Testis (tissue), 3 donors: Measurements from ENCODE around the gene PKIG. TPM values are rescaled to one million over a fixed set of nuclear protein-coding genes. Genes with fewer than 3 reads are reported as not detected.
"Not testable (repeated sequence)": the region's sequence is repeated elsewhere in the genome, so short reads cannot be mapped to it uniquely, and the experiment has no call there.

Experiments used
- DNase-seq: peaks from one replicate; pipeline ENCODE4 v3.0.0-alpha.2; 2019
- H3K27ac ChIP-seq, 2 donors: fragments of 200-600 bp; sonication (generic); one replicate each; pipeline ENCODE4 v1.5.1; 2019
- H3K27me3 ChIP-seq: fragments of 200-600 bp; sonication (generic); one replicate; pipeline ENCODE4 v1.5.1; 2019
- H3K36me3 ChIP-seq: fragments of 200-600 bp; sonication (generic); one replicate; pipeline ENCODE4 v1.5.1; 2017; ENCODE audit warnings: low read depth; ENCODE audit errors: missing control alignments
- H3K4me1 ChIP-seq: fragments of 200-600 bp; sonication (generic); one replicate; pipeline ENCODE4 v1.5.1; 2019
- H3K4me3 ChIP-seq, 2 donors: fragments of 200-600 bp; sonication (generic); one replicate each; pipeline ENCODE4 v1.5.1; 2017 to 2019
- H3K9me3 ChIP-seq: fragments of 200-600 bp; sonication (generic); one replicate; pipeline ENCODE4 v1.5.1; 2017
- CTCF ChIP-seq, 3 experiments: fragments of 450-650 bp in 2 of 3; fragments of 200-600 bp in 1 of 3; sonication (generic) in 1 of 3; IDR thresholded peaks; one replicate each; pipeline ENCODE4 v1.5.1; 2016 to 2019; ENCODE audit warnings: antibody characterized with exemption in 3 of 3, mild to moderate bottlenecking in 2 of 3, moderate library complexity in 1 of 3
- POLR2A ChIP-seq: fragments of 450-650 bp; IDR thresholded peaks from one replicate; pipeline ENCODE4 v1.6.1; 2017; ENCODE audit warnings: antibody characterized with exemption, mild to moderate bottlenecking, moderate library complexity
- WGBS, 2 donors: methylation state at CpG; one replicate each; pipeline ENCODE4 v1.1.5; 2018; 5-methylcytosine and 5-hydroxymethylcytosine counted together
- intact Hi-C: fragments of 100-400 bp; cut with DNase I; formaldehyde crosslinking; loops from one replicate; pipeline ENCODE4 v1.15.1; 2023; ENCODE audit warnings: low total_unique reads
- polyA plus RNA-seq: library from polyadenylated mRNA; stranded (reverse); fragments of 350-450 nt; fragmentation: Illumina TruSeq; extraction: RNeasy Lipid Tissue Mini Kit (QIAGEN cat#74804); gene quantifications from one replicate; pipeline ENCODE4 v1.2.3, GENCODE V29; 2014; ENCODE audit warnings: low read depth, low replicate concordance; ENCODE audit not compliant: insufficient read depth
- total RNA-seq, 2 donors: library from RNA; depleted of rRNA; stranded (reverse); fragments of >200 nt; gene quantifications; one replicate each; pipeline ENCODE4 v1.2.3, GENCODE V29; 2016

The PKIG gene
- total and polyA plus RNA-seq, 3 donors from 2014 or later: 66.6 to 180 (median 70.4) TPM

DNA sequence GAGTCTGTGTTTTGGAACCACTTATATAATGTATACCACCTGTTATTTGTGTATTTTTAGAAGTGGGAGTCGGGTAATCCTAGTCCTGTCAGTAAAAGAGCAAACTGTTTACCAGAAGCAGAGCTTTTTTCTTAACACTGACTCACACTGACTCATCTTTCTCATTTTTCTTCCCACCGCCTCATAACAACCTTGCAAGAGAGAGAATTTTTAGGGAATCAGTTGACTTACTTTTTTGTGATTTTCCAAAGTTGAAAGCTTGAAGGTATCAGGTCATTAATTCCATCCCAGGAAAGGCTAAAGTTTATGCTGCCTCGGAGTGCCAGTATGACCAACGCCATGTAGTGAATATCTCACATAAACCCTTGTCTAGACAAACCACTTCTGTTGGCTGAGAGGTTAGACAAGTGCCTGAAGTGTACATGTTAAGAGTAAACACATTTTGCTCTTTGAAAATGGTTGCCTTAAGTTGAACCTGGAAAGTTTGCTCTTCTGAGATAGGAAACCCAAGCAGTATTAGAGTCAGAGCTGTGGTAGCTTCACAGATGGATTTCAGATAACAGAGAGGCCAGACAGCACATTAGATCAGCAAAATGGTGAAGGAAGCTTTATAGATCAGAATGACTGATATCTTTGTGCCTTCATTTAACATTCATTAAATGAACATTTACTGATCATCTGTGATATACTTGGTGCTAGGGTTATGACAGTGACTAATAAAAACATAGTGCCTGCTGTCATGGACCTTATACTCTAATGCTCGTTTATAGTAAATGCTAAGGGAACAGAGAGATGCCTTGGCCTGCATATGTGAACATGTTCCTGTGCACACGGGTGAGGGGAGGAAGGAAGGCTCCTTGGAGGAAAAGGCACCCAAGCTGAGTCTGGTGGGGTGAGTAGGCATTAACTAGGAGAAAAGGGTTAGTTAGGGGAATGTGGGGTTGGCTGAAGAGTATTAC lies 29.1 kb upstream of the PKIG start:
- no peak for TF ChIP-seq CTCF (IDR thresholded peaks at IDR 0.05)
- no peak for TF ChIP-seq POLR2A
- no peak overlapping the region for H3K4me3 ChIP-seq
- no peak overlapping the region for H3K27ac ChIP-seq
- H3K36me3 ChIP-seq: no peaks in the 10 kb centered on the region
- peaks cover 3% of the 10 kb centered on the region for H3K4me1 ChIP-seq
- no peaks in the 10 kb centered on the region for H3K27me3 ChIP-seq
- 81 to 82% methylated on average over 6 of the region's 6 CpGs for WGBS, 2 donors
- intact Hi-C loops: no loop called here
- H3K9me3 ChIP-seq: no peaks in the 10 kb centered on the region
- DNase-seq: no peak

GRCh38 chr20:44559302-44559701 lies 23.1 kb upstream of the PKIG start:
- intact Hi-C loops: no loop called here
- no peaks in the 10 kb centered on the region for H3K9me3 ChIP-seq
- H3K4me1 ChIP-seq: no peaks in the 10 kb centered on the region
- no peak overlapping the region for H3K27ac ChIP-seq
- DNase-seq: no peak
- no peak overlapping the region for H3K4me3 ChIP-seq
- H3K36me3 ChIP-seq: no peaks in the 10 kb centered on the region
- TF ChIP-seq CTCF (IDR thresholded peaks at IDR 0.05) (no peak), POLR2A (no peak)
- H3K27me3 ChIP-seq: no peaks in the 10 kb centered on the region

- Histone ChIP-seq H3K27me3 (no peaks in the 10 kb centered on the region), H3K36me3 (no peaks in the 10 kb centered on the region), H3K4me3 (no peak overlapping the region), H3K27ac (no peak overlapping the region), H3K9me3 (no peaks in the 10 kb centered on the region), H3K4me1 (no peaks in the 10 kb centered on the region)
- WGBS, 2 donors: 91 to 100% methylated on average over 2 of the region's 2 CpGs
- intact Hi-C loops: no loop called here
- DNase-seq: no peak
- TF ChIP-seq CTCF (IDR thresholded peaks at IDR 0.05) (no peak), POLR2A (no peak)
Measured at GRCh38 chr20:44560229-44560628, 22.1 kb upstream of the PKIG start.

DNA sequence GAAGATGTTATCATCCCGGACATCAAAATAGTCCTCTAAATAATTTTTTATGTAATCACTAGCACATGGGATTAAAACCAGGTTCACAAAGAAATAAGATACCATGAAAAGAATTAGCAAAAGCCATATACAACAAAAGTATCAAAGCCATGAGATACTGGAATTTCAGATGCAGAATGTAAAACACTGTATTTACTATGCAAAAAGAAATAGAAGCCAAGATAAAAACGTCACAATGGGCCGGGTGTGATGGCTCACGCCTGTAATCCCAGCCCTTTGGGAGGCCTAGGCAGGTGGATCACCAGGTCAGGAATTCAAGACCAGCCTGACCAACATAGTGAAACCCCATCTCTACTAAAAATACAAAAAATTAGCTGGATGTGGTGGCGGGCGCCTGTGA lies 21.6 kb upstream of the PKIG start:
- H3K9me3 ChIP-seq, H3K36me3 ChIP-seq, H3K27ac ChIP-seq, DNase-seq, H3K4me1 ChIP-seq, intact Hi-C loops, H3K4me3 ChIP-seq, H3K27me3 ChIP-seq: not testable (repeated sequence)
- 83 to 88% methylated on average over 6 of the region's 6 CpGs for WGBS, 2 donors

DNA sequence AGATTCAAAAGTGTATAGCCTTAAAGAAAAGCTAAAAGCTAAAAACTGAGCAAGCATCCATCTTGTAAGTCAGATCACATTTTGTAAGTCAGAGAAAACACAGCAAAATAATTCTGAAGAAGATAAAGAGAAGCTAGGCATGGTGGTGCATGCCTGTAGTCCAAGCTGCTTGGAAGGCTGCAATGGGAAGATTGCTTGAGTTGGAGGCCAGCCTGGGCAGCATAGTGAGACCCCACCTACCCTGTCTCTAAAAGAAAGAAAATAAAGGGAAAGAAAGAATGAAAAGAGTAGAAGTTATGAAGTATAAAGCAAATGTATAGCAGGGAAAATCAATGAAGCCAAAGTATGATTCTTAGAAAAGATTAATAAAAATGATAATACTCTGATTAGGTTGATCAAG lies 20.5 kb upstream of the PKIG start:
- intact Hi-C loops: no loop called here
- Histone ChIP-seq H3K4me1 (no peaks in the 10 kb centered on the region), H3K9me3 (no peaks in the 10 kb centered on the region), H3K27me3 (no peaks in the 10 kb centered on the region), H3K36me3 (no peaks in the 10 kb centered on the region), H3K4me3 (no peak overlapping the region), H3K27ac (no peak overlapping the region)
- TF ChIP-seq POLR2A: no peak
- no peak for TF ChIP-seq CTCF (IDR thresholded peaks at IDR 0.05)
- no peak for DNase-seq
